Rectal smooth muscle tissue (tissue), 1 donor: Measurements from ENCODE around the gene ERBB4.
A peak's percentile ranks its signal among the peaks of the same experiment; 100 is the strongest.

Experiments
- H3K27ac ChIP-seq: one replicate; pipeline ENCODE4 v1.7.0; 2013; ENCODE audit warnings: low read depth, low read length, inconsistent platforms
- H3K27me3 ChIP-seq: one replicate; pipeline ENCODE4 v1.7.0; 2013; ENCODE audit warnings: low read length; ENCODE audit not compliant: control insufficient read depth, insufficient read depth
- H3K36me3 ChIP-seq: one replicate; pipeline ENCODE4 v1.7.0; 2013; ENCODE audit warnings: low read length; ENCODE audit not compliant: control insufficient read depth, insufficient read depth
- H3K4me1 ChIP-seq: one replicate; pipeline ENCODE4 v1.7.0; 2013; ENCODE audit warnings: low read length; ENCODE audit not compliant: control insufficient read depth, insufficient read depth
- H3K4me3 ChIP-seq: one replicate; pipeline ENCODE4 v1.7.0; 2013; ENCODE audit warnings: low read length
- H3K9ac ChIP-seq: one replicate; pipeline ENCODE4 v1.7.0; 2013; ENCODE audit warnings: low read length

Gene ERBB4

GRCh38 chr2:212538305-212539071, at the start of gene ERBB4:
Gene ERBB4, minus strand, starts transcription at chr2:212538802. Its CDS starts 272 bp downstream, at chr2:212538530.
- Histone ChIP-seq H3K9ac (no peak within 1 kb of the TSS), H3K4me1 (no peaks in the 10 kb centered on the region), H3K4me3 (peak within 1 kb of the TSS; percentile 63), H3K27me3 (peaks cover 11% of the 10 kb centered on the region), H3K36me3 (no peaks in the 10 kb centered on the region), H3K27ac (no peak within 1 kb of the TSS)

GRCh38 chr2:212580117-212580516, 41.5 kb upstream of the ERBB4 start:
- Histone ChIP-seq H3K4me1 (no peaks in the 10 kb centered on the region), H3K27ac (no peak overlapping the region), H3K36me3 (no peaks in the 10 kb centered on the region), H3K4me3 (no peak overlapping the region), H3K9ac (no peak overlapping the region), H3K27me3 (no peaks in the 10 kb centered on the region)

GRCh38 chr2:212556296-212556695, 17.7 kb upstream of the ERBB4 start:
- no peaks in the 10 kb centered on the region for H3K36me3 ChIP-seq
- H3K27ac ChIP-seq, result no peak overlapping the region
- H3K9ac ChIP-seq, result no peak overlapping the region
- no peaks in the 10 kb centered on the region for H3K4me1 ChIP-seq
- H3K27me3 ChIP-seq, result no peaks in the 10 kb centered on the region
- H3K4me3 ChIP-seq, result no peak overlapping the region

- no peaks in the 10 kb centered on the region for H3K27me3 ChIP-seq
- no peak overlapping the region for H3K4me3 ChIP-seq
- H3K36me3 ChIP-seq, result no peaks in the 10 kb centered on the region
- H3K27ac ChIP-seq, result no peak overlapping the region
- no peaks in the 10 kb centered on the region for H3K4me1 ChIP-seq
- H3K9ac ChIP-seq, result no peak overlapping the region
These were observed 15.6 kb upstream of the ERBB4 start for GRCh38 chr2:212554233-212554632.

GRCh38 chr2:212549941-212550340, 11.3 kb upstream of the ERBB4 start:
- no peaks in the 10 kb centered on the region for H3K4me1 ChIP-seq
- H3K9ac ChIP-seq, result no peak overlapping the region
- H3K36me3 ChIP-seq, result no peaks in the 10 kb centered on the region
- no peak overlapping the region for H3K27ac ChIP-seq
- no peak overlapping the region for H3K4me3 ChIP-seq
- H3K27me3 ChIP-seq, result no peaks in the 10 kb centered on the region

GRCh38 chr2:212549463-212549862, 10.9 kb upstream of the ERBB4 start:
- Histone ChIP-seq H3K27ac (no peak overlapping the region), H3K4me3 (no peak overlapping the region)

GRCh38 chr2:212548455-212548819, 9.8 kb upstream of the ERBB4 start:
- no peak overlapping the region for H3K9ac ChIP-seq
- H3K4me3 ChIP-seq, result no peak overlapping the region
- H3K27ac ChIP-seq, result no peak overlapping the region
- no peaks in the 10 kb centered on the region for H3K36me3 ChIP-seq
- no peaks in the 10 kb centered on the region for H3K27me3 ChIP-seq
- H3K4me1 ChIP-seq, result no peaks in the 10 kb centered on the region

More at GRCh38 chr2:212549463-212549862, 10.9 kb upstream of the ERBB4 start:
- Histone ChIP-seq H3K27me3 (no peaks in the 10 kb centered on the region), H3K4me1 (no peaks in the 10 kb centered on the region), H3K9ac (no peak overlapping the region), H3K36me3 (no peaks in the 10 kb centered on the region)

GRCh38 chr2:212547716-212548454, 9.3 kb upstream of the ERBB4 start:
- no peak overlapping the region for H3K9ac ChIP-seq
- no peaks in the 10 kb centered on the region for H3K27me3 ChIP-seq
- H3K4me1 ChIP-seq, result no peaks in the 10 kb centered on the region
- H3K36me3 ChIP-seq, result no peaks in the 10 kb centered on the region
- H3K4me3 ChIP-seq, result no peak overlapping the region
- H3K27ac ChIP-seq, result no peak overlapping the region

GRCh38 chr2:212546669-212547068, 8.1 kb upstream of the ERBB4 start:
- Histone ChIP-seq H3K36me3 (no peaks in the 10 kb centered on the region), H3K27me3 (no peaks in the 10 kb centered on the region), H3K4me3 (no peak overlapping the region), H3K27ac (no peak overlapping the region), H3K4me1 (no peaks in the 10 kb centered on the region), H3K9ac (no peak overlapping the region)

GRCh38 chr2:212540341-212540740, 1.7 kb upstream of the ERBB4 start:
- Histone ChIP-seq H3K27me3 (peaks cover 11% of the 10 kb centered on the region), H3K9ac (no peak overlapping the region), H3K27ac (no peak overlapping the region), H3K4me3 (no peak overlapping the region), H3K4me1 (no peaks in the 10 kb centered on the region), H3K36me3 (no peaks in the 10 kb centered on the region)

GRCh38 chr2:212539072-212539880, 674 bp upstream of the ERBB4 start:
- Histone ChIP-seq H3K27ac (no peak overlapping the region), H3K4me3 (peak overlapping the region; percentile 63), H3K4me1 (no peaks in the 10 kb centered on the region), H3K9ac (no peak overlapping the region), H3K36me3 (no peaks in the 10 kb centered on the region), H3K27me3 (peaks cover 11% of the 10 kb centered on the region)

- Histone ChIP-seq H3K9ac (no peak overlapping the region), H3K27me3 (peaks cover 11% of the 10 kb centered on the region), H3K4me1 (no peaks in the 10 kb centered on the region), H3K36me3 (no peaks in the 10 kb centered on the region), H3K27ac (no peak overlapping the region), H3K4me3 (peak overlapping the region; percentile 63)
These were observed 787 bp downstream of the ERBB4 start for GRCh38 chr2:212537726-212538304.
